ENCODE data around the gene NCK2.

The NCK2 gene

DNA sequence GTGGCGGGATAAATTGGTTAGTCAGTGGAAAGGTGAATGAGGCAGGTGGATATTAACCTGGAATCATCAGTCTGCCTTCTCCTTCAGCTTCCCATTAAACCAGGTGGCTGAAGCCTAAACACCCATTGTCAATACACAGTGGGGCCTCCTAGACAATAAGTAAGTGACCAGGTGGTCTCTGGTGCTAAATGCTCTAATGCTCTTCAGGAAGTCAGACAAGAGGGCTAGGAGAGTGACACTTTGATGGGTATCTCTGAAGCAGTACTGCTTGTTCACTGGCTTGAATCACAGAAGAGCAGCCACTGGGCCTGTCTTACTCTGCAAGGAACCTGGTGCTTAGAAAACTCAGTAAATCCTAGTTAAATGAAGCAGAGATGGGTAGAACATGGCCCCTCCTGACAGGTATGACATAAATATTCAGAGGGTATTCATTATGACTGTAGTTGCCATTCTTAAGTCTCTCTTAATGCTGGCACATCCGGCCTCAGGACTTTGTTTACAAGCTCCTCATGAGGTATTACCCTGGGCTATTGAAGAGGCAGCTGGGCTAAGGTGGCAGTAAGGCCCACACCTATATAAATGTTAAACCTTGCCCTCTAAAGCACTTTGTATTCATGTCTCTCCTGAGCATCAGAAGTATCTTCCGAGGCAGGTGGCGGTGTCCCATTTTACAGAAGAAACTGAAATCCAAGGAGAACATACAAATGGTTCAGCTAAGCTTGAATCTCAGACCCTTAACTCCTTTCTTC lies 104.9 kb downstream of the NCK2 start:
- H3K4me3 ChIP-seq (ENCODE audit: low read depth, low read length) = no peak overlapping the region

DNA sequence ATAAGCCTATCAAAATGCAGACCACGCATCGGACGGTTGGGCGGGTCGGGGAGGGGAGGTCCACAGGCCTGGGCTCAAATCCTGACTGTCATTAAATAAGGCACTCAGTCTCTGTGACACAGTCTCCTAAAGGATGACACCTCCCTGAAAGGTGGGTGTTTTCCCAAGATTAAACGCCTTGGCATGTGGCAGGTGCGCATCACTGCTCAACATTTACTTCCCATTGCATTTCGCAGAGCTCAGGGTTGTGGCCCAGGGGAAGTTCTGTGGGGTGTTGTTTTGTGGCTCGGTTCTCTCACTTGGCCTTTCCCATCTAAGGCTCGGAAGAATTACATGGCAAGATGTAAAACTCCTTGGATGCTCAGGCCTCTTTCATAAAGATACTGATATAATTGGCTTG lies 107.4 kb downstream of the NCK2 start:
- TF ChIP-seq, protein P1, sequence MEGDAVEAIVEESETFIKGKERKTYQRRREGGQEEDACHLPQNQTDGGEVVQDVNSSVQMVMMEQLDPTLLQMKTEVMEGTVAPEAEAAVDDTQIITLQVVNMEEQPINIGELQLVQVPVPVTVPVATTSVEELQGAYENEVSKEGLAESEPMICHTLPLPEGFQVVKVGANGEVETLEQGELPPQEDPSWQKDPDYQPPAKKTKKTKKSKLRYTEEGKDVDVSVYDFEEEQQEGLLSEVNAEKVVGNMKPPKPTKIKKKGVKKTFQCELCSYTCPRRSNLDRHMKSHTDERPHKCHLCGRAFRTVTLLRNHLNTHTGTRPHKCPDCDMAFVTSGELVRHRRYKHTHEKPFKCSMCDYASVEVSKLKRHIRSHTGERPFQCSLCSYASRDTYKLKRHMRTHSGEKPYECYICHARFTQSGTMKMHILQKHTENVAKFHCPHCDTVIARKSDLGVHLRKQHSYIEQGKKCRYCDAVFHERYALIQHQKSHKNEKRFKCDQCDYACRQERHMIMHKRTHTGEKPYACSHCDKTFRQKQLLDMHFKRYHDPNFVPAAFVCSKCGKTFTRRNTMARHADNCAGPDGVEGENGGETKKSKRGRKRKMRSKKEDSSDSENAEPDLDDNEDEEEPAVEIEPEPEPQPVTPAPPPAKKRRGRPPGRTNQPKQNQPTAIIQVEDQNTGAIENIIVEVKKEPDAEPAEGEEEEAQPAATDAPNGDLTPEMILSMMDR (IDR thresholded peaks at IDR 0.05; ENCODE audit: low read depth, low read length) = no peak
- in situ Hi-C loops (cut with HindIII; ENCODE audit: low sequenced_read_pairs) = no loop called here
- DNase-seq (ENCODE audit: low read depth, low spot score) = no peak
- no peak overlapping the region for H3K4me3 ChIP-seq (ENCODE audit: low read depth, low read length)

More for the DNA sequence above, 104.9 kb downstream of the NCK2 start:
- in situ Hi-C loops (cut with HindIII; ENCODE audit: low sequenced_read_pairs) = no loop called here
- TF ChIP-seq, protein P1 (IDR thresholded peaks at IDR 0.05; ENCODE audit: low read depth, low read length) = no peak
- DNase-seq (ENCODE audit: low read depth, low spot score) = no peak

DNA sequence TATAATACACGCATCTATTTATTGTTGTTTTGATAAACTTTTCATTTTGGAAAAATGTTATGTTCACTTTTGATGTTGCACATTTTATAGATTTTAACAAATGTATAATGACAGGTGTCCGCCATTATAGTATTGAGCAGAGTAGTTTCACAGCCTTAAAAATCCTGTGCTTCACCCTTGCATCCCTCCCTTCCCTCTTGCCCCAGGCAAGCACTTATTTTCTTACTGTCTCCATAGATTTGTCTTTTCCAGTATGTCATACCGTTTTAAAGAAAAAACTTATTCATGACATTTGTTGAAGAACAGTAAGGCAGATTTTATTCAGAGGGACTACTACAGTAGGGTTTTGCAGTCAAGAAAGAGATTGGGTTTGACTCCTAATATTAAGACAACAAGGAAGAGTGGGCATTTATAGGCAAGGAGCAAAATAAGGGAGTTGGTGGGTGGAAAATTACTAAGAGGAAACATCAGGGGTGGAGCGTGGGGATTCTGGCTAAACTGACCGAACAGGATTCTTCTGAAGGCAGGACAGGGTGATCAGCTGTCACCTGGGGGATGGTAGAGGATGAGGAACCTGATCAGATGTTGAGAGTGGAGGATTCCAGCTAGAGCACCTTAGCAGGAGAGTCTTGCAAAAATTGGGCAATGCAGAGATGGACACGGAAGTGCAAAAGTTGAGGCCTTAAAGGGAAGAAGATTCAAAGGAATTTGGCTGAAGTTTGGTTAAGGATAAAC lies 108.8 kb downstream of the NCK2 start:
- DNase-seq (ENCODE audit: low read depth, low spot score) = no peak
- TF ChIP-seq, protein P1 (IDR thresholded peaks at IDR 0.05; ENCODE audit: low read depth, low read length) = no peak
- no peak overlapping the region for H3K4me3 ChIP-seq (ENCODE audit: low read depth, low read length)
- in situ Hi-C loops (cut with HindIII; ENCODE audit: low sequenced_read_pairs) = no loop called here

DNA sequence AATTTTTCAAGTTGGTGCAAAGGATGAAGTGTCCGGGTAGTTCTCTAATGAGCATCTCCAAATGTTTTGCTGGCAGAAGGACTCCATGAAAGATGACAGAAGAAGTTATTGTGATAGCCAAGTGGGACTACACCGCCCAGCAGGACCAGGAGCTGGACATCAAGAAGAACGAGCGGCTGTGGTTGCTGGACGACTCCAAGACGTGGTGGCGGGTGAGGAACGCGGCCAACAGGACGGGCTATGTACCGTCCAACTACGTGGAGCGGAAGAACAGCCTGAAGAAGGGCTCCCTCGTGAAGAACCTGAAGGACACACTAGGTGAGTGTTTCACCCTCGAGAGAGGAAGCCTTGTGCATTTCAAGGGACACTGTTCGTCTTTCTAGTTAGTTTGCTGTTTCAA lies 110.3 kb downstream of the NCK2 start:
- no peak overlapping the region for H3K4me3 ChIP-seq (ENCODE audit: low read depth, low read length)
- TF ChIP-seq, protein P1 (IDR thresholded peaks at IDR 0.05; ENCODE audit: low read depth, low read length) = no peak
- in situ Hi-C loops (cut with HindIII; ENCODE audit: low sequenced_read_pairs) = no loop called here
- DNase-seq (ENCODE audit: low read depth, low spot score) = no peak

DNA sequence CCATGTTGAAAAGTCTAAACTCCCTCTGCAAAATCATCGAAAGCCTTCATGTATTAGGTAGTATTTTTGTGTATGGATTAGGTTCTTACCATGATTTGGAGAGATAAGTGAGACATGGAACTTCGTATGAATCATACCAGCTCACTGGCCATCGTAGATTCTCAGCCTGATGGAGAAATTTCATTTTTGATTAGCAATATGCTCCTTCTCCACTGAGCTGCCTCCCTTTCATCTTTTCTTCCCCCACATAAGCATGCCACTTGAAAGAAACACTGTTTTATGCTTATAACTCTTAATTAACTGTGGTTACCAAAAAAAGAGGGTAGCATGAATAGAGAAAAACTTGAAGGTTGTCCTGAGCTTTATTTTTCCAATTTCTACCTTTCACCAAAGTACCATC lies 111.9 kb downstream of the NCK2 start:
- in situ Hi-C loops (cut with HindIII; ENCODE audit: low sequenced_read_pairs) = no loop called here
- no peak for DNase-seq (ENCODE audit: low read depth, low spot score)
- TF ChIP-seq, protein P1 (IDR thresholded peaks at IDR 0.05; ENCODE audit: low read depth, low read length) = no peak
- H3K4me3 ChIP-seq (ENCODE audit: low read depth, low read length) = no peak overlapping the region

DNA sequence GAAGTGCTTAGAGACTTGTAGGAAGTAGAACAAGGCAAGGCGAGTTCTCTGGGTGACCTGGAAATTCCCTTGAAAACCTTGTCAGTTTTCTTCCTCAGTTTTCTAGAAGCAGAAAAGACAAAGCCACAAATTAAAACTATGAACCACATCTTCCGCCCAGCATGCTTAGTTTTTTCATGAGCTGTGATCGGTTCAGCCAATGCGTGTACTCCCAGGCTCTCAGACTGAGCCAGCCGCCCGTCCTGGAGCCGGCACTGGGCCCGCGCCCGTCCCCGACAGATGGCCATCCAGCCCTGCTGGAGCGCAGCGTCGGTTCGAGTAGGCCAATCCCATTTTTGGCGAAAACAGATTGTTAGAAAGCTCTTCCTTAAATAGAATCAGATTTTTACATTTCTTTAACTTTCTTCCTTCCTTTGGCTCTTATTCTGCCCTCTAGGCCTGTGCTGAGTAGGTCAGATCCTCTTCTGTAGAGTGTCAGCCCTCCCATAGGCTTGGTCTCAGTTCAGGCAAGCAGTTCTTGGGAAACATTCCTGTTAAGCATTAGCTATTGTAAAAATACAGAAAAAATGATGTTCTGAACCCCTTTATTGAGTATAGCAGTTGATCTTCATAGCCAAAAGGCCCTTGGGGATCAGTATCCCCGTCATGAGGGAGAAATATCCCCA lies 112.5 kb downstream of the NCK2 start:
- H3K4me3 ChIP-seq (ENCODE audit: low read depth, low read length) = no peak overlapping the region
- in situ Hi-C loops (cut with HindIII; ENCODE audit: low sequenced_read_pairs) = no loop called here
- no peak for DNase-seq (ENCODE audit: low read depth, low spot score)
- TF ChIP-seq, protein P1 (IDR thresholded peaks at IDR 0.05; ENCODE audit: low read depth, low read length) = no peak

Measured in astrocyte of the spinal cord (primary cell).